Transverse colon (tissue), 4 donors: ENCODE results near the gene TUB. TPM values are rescaled to one million over a fixed set of nuclear protein-coding genes. Genes with fewer than 3 reads are reported as not detected.

Experiments used
- DNase-seq: peaks from one replicate; pipeline ENCODE4 v3.0.0-alpha.2; 2019
- H3K27ac ChIP-seq, 4 donors: fragments of 200-600 bp; sonication (generic); 2 replicates each; pipeline ENCODE4 v1.5.1; 2016 to 2018; ENCODE audit warnings: inconsistent platforms in 4 of 4
- H3K27me3 ChIP-seq: fragments of 200-600 bp; sonication (generic); 2 replicates; pipeline ENCODE4 v1.5.1; 2017; ENCODE audit warnings: inconsistent platforms
- H3K36me3 ChIP-seq, 4 donors: fragments of 200-600 bp; sonication (generic); 2 replicates each; pipeline ENCODE4 v1.5.1; 2017 to 2019; ENCODE audit warnings: inconsistent platforms in 4 of 4
- H3K4me1 ChIP-seq, 4 donors: fragments of 200-600 bp; sonication (generic); 2 replicates each; pipeline ENCODE4 v1.5.1; 2017 to 2020; ENCODE audit warnings: inconsistent platforms in 4 of 4
- H3K4me3 ChIP-seq, 4 donors: fragments of 200-600 bp; sonication (generic); 1 replicate in 1 of 4; 2 replicates in 3 of 4; pipeline versions ENCODE4 v1.5.1 to v1.6.1; 2017 to 2019; ENCODE audit warnings: inconsistent platforms in 4 of 4
- H3K9me3 ChIP-seq, 2 donors: fragments of 200-600 bp; sonication (generic); 2 replicates each; pipeline ENCODE4 v1.5.1; 2017 to 2019; ENCODE audit warnings: inconsistent platforms in 2 of 2
- CTCF ChIP-seq, 5 experiments: fragments of 200-600 bp in 3 of 5; fragments of 450-650 bp in 2 of 5; sonication (generic) in 3 of 5; IDR thresholded peaks; 1 replicate in 2 of 5; 2 replicates in 3 of 5; pipeline ENCODE4 v1.5.1; 2016 to 2017; ENCODE audit warnings: antibody characterized with exemption in 5 of 5, inconsistent platforms in 3 of 5, mild to moderate bottlenecking in 2 of 5, moderate library complexity in 1 of 5
- EP300 ChIP-seq: sonication (generic); formaldehyde crosslinking; IDR thresholded peaks from one replicate; pipeline ENCODE4 v1.6.1; 2017; ENCODE audit warnings: antibody characterized with exemption, low read depth
- POLR2A ChIP-seq: fragments of 450-650 bp; IDR thresholded peaks from one replicate; pipeline ENCODE4 v1.6.1; 2016; ENCODE audit warnings: antibody characterized with exemption, mild to moderate bottlenecking, moderate library complexity
- POLR2AphosphoS5 ChIP-seq, 3 donors: sonication (generic); formaldehyde crosslinking; IDR thresholded peaks; one replicate each; pipeline ENCODE4 v1.6.1; 2016; ENCODE audit warnings: antibody characterized with exemption in 3 of 3
- WGBS, 2 donors: methylation state at CpG; one replicate each; pipeline ENCODE4 v1.1.5; 2018; ENCODE audit warnings: low coverage in 1 of 2; 5-methylcytosine and 5-hydroxymethylcytosine counted together
- in situ Hi-C, 4 donors: fragments of 200-750 bp; cut with MboI; loops; one replicate each; pipeline versions ENCODE4 v1.15.0 to v1.15.1; 2017; ENCODE audit warnings: low sequenced_read_pairs in 3 of 4, low pct_ligation_motif_present in 1 of 4, low pct_unique_long_range_greater_than_20kb in 1 of 4
- intact Hi-C: fragments of 100-400 bp; cut with DNase I; formaldehyde crosslinking; loops from one replicate; pipeline ENCODE4 v1.15.1; 2023; ENCODE audit warnings: low total_unique reads
- total RNA-seq, 4 donors: library from RNA; depleted of rRNA; stranded (reverse); fragments of >200 nt; gene quantifications; one replicate each; pipeline ENCODE4 v1.1.0, GENCODE V29; 2016

The TUB gene
- total RNA-seq, 4 donors from 2014 or later = 1.00 to 7.1 (median 2.6) TPM

- Histone ChIP-seq H3K27ac (no peak overlapping the region), H3K27me3 (no peaks in the 10 kb centered on the region), H3K36me3 (no peaks in the 10 kb centered on the region), H3K4me1 (peaks cover 0 to 10% (median 5%) of the 10 kb centered on the region in 4 donors), H3K4me3 (no peak overlapping the region), H3K9me3 (no peaks in the 10 kb centered on the region)
- TF ChIP-seq EP300 (no peak), CTCF (IDR thresholded peaks at IDR 0.05) (no peak), POLR2AphosphoS5 (IDR thresholded peaks at IDR 0.05) (no peak), POLR2A (no peak)
- WGBS, 2 donors = 67% methylated on average over 8 of the region's 9 CpGs; no CpG with 5 or more reads in 1 of the 2 donors
- no peak for DNase-seq
- in situ Hi-C loops (loop anchor here (10.0 to 25.0 kb wide), 3 partner anchors 59 to 207 kb away; no protein-coding TSS in a partner anchor), intact Hi-C loops (no loop called here)
Observed at GRCh38 chr11:8093931-8094575, 13.0 kb downstream of the TUB start.

- WGBS, 2 donors = 87 to 92% methylated on average over 6 to 10 of the region's 11 CpGs
- Histone ChIP-seq H3K27ac (no peak overlapping the region), H3K36me3 (no peaks in the 10 kb centered on the region), H3K4me3 (no peak overlapping the region), H3K9me3 (no peaks in the 10 kb centered on the region), H3K4me1 (peaks cover 0 to 10% (median 5%) of the 10 kb centered on the region in 4 donors), H3K27me3 (no peaks in the 10 kb centered on the region)
- DNase-seq = no peak
- intact Hi-C loops = loop anchor here (5.0 kb wide), 2 partner anchors 62 to 92 kb away; no protein-coding TSS in a partner anchor
- in situ Hi-C loops = loop anchor here (10.0 to 25.0 kb wide), 3 partner anchors 60 to 207 kb away; no protein-coding TSS in a partner anchor
- no peak for TF ChIP-seq EP300
- TF ChIP-seq POLR2AphosphoS5 (IDR thresholded peaks at IDR 0.05) = no peak
- no peak for TF ChIP-seq CTCF (IDR thresholded peaks at IDR 0.05)
Observed at GRCh38 chr11:8094656-8095055, 13.6 kb downstream of the TUB start.

- Histone ChIP-seq H3K9me3 (no peaks in the 10 kb centered on the region), H3K27ac (no peak overlapping the region), H3K4me1 (peaks cover 0 to 10% (median 5%) of the 10 kb centered on the region in 4 donors), H3K4me3 (no peak overlapping the region), H3K36me3 (no peaks in the 10 kb centered on the region), H3K27me3 (no peaks in the 10 kb centered on the region)
- TF ChIP-seq CTCF (IDR thresholded peaks at IDR 0.05) (no peak), POLR2AphosphoS5 (IDR thresholded peaks at IDR 0.05) (no peak), EP300 (no peak), POLR2A (no peak)
- no peak for DNase-seq
- WGBS, 2 donors = 68 to 100% methylated on average over 1 to 5 of the region's 12 CpGs
- in situ Hi-C loops = loop anchor here (10.0 to 25.0 kb wide), 3 partner anchors 61 to 208 kb away; no protein-coding TSS in a partner anchor
- intact Hi-C loops = loop anchor here (5.0 kb wide), 2 partner anchors 63 to 93 kb away; no protein-coding TSS in a partner anchor
Observed at GRCh38 chr11:8095371-8095770, 14.4 kb downstream of the TUB start.

- no peak for DNase-seq
- H3K4me3 ChIP-seq = no peak overlapping the region
- no peaks in the 10 kb centered on the region for H3K36me3 ChIP-seq
- H3K9me3 ChIP-seq = no peaks in the 10 kb centered on the region
- 84% methylated on average over 5 of the region's 5 CpGs; no CpG with 5 or more reads in 1 of the 2 donors for WGBS, 2 donors
- intact Hi-C loops = loop anchor here (5.0 kb wide), 2 partner anchors 64 to 94 kb away; no protein-coding TSS in a partner anchor
- in situ Hi-C loops = loop anchor here (10.0 to 25.0 kb wide), 3 partner anchors 61 to 209 kb away; no protein-coding TSS in a partner anchor
- no peak overlapping the region for H3K27ac ChIP-seq
- TF ChIP-seq CTCF (IDR thresholded peaks at IDR 0.05) (no peak), POLR2A (no peak), EP300 (no peak), POLR2AphosphoS5 (IDR thresholded peaks at IDR 0.05) (no peak)
- no peaks in the 10 kb centered on the region for H3K27me3 ChIP-seq
- peaks cover 0 to 10% (median 5%) of the 10 kb centered on the region in 4 donors for H3K4me1 ChIP-seq
Observed at GRCh38 chr11:8095806-8096522, 15.0 kb downstream of the TUB start.
